ENCODE measurements around the gene ARFGEF2.

DNA sequence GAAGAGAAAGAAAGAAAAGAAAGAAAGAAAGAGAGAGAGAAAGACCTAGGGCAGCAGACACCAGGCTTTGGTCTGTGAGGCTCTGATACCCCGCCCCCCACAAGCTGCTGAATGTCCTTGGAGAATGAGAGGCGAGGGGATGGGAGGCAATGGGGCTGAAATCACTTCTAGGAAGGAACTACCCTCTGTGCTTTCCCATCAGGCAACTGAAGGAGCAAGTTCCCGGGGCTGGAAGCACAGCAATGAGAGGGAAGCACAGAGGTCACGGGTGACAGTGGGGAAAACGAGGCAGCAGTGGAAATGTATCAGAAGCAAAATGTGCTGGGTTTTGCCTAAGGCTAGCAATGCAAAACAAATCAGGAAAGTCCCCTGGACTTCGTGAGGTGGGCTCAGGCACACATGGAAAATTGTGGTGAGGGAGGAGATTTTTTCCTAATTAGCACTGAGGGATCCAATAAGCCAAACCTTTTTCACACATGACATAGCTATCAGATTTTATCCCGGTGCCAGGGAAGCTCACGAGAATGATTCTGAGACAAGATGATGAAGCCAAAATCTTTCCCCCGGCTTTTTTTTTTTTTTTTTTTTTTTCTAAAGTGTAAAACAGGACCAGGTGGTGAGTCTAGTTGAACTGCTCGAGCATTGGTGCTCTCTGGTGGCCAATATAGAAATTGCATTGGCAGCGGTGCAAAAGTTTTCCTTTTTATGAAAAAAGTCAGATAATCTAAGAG, 16.8 kb upstream of the ARFGEF2 start:
- TF ChIP-seq POLR2AphosphoS5 (IDR thresholded peaks at IDR 0.05) (no peak), POLR2A (IDR thresholded peaks at IDR 0.05) (no peak), EP300 (IDR thresholded peaks at IDR 0.05) (no peak)
- TF ChIP-seq, protein P1, sequence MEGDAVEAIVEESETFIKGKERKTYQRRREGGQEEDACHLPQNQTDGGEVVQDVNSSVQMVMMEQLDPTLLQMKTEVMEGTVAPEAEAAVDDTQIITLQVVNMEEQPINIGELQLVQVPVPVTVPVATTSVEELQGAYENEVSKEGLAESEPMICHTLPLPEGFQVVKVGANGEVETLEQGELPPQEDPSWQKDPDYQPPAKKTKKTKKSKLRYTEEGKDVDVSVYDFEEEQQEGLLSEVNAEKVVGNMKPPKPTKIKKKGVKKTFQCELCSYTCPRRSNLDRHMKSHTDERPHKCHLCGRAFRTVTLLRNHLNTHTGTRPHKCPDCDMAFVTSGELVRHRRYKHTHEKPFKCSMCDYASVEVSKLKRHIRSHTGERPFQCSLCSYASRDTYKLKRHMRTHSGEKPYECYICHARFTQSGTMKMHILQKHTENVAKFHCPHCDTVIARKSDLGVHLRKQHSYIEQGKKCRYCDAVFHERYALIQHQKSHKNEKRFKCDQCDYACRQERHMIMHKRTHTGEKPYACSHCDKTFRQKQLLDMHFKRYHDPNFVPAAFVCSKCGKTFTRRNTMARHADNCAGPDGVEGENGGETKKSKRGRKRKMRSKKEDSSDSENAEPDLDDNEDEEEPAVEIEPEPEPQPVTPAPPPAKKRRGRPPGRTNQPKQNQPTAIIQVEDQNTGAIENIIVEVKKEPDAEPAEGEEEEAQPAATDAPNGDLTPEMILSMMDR (IDR thresholded peaks at IDR 0.05) = peak; percentile 80 to 85
